Smooth muscle cell of the brain vasculature (primary cell): ENCODE results near the gene LAMC3.

Experiments
- DNase-seq: peaks from one replicate; pipeline ENCODE4 v3.0.0-alpha.2; 2012; ENCODE audit warnings: low read depth, low spot score

The LAMC3 gene

GRCh38 chr9:130977811-130978221 is 31.2 kb upstream of the LAMC3 start:
- DNase-seq, result no peak

- no peak for DNase-seq
Observed at GRCh38 chr9:130979591-130980385, 29.2 kb upstream of the LAMC3 start.

DNA sequence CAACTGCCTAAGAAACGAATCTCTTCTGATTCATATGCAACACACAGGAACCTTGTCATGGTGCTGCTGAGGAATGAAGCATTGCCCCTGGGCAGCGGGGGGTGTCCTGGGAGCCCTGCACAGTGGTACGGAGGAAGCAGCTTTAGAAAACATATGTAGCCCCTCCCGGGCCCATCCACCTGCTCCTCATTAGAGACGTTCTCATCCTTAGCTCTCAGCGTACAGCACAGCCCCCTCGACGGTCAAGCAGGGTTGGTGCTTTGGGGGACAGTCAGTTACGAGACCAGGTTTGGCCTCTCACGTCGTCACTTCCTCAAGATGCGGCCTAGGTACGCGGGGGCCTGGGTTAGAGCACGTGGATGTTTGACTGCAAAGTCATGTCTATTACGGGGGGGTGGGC is 28.4 kb upstream of the LAMC3 start:
- no peak for DNase-seq

GRCh38 chr9:130981002-130981755 is 27.8 kb upstream of the LAMC3 start:
- DNase-seq, result no peak

DNA sequence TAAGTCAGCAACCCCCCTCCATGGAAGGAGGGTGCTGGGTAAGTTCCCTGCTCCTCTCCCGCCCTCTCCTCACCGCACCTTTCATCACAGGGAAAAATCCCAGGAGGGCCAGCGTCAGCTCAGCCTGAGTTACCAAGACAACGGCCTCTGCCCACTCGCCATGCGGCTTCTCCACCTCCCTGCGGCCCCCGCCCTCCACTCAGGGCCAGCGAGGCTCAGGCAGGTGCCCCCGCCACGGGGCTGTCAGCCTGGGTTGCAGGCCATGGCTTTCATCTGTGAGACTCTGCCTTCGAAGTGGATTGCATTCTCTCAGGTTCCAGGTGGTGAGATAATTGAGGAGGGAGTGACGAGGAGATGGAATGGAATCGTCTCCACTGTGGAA is 27.2 kb upstream of the LAMC3 start:
- no peak for DNase-seq

DNA sequence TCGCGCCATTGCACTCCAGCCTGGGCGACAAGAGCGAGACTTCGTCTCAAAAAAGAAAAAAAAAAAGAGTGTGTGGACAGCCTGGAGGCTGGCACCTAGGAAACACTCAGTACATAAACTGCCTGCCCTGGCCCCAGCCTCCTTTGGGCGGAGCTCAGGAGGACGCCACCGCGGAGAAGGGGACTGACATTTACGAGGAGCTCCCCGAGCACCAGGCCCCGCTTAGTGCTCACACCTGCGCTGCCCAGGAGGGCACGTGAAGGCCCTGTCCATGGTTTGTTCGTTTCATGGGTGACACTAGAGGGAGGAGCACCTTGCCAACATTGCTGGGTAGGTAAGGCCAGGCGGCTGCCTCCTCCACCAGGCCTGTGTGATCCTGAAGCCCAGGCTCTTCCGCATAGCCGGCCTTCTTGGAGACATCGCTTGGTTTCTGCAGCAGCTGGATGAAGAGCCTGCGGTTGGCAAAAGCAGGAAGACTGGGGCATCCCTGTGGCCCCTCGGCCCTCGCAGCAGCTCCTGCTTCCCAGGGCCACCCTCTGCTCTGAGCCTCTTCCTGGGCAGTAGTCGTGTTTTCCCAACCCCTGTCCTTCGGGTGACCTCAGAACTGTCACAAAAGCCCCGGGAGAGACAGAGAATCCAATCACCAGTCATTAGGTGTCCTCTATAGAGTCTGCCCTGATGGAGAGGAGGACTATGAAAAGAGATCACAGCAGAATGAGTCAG is 26.2 kb upstream of the LAMC3 start:
- no peak for DNase-seq

GRCh38 chr9:130983359-130983670 is 25.7 kb upstream of the LAMC3 start:
- DNase-seq, result no peak

DNA sequence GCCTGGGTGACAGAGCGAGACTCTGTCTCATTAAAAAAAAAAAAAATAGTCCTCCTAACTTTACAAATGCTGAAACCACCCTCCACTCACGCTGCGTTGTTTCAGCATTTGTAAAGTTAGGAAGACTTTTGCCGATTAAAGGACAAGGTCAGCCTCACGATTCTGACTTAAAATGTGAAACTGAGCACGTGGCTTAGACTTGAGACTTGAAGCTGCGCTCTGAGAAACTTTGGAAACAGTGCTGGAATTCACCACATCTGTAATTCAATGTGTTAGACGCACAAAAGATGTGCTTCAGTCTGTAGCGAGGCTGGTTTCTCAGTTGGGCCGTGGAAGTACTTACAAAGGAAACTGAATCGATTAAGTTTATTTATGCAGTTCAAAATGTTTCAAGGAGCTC is 25.0 kb upstream of the LAMC3 start:
- no peak for DNase-seq

DNA sequence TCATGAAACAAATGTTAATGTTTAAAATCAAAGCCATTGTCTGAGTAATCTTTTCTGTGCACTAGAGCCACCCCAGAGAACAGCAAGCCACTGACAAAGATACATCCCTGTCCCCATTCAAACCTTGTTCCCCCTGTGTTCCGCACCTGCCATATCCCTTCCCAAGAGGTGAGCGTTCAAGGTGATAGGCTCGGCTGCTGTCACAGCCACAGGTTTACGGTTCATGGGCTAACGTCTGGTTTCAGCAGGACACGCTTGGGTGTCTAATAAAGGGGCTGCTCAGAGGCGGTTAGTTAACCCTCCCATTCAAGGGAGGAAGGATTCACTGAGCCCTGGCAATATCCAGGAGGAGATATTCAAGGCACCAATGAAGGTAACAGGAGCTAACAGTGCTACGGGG is 24.5 kb upstream of the LAMC3 start:
- no peak for DNase-seq

DNA sequence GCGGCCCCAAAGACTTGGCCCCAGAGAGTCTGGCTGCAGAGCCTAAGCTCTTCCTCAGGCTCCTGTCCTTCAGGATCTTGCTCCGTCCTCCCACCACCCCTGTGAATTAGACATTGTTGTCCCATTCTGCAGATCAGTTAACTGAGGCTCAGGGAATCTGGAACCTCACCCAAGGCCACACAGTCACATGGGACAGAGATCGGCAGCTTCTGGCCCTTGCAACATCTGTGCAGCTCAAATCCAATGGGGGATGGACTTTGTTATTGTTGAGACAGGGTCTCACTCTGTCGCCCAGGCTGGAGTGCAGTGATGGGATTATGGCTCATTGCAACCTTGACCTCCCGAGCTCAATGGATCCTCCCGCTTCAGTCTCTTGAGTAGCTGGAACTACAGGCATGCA is 23.9 kb upstream of the LAMC3 start:
- DNase-seq, result no peak

- no peak for DNase-seq
Observed at GRCh38 chr9:130985606-130986162, 23.3 kb upstream of the LAMC3 start.

DNA sequence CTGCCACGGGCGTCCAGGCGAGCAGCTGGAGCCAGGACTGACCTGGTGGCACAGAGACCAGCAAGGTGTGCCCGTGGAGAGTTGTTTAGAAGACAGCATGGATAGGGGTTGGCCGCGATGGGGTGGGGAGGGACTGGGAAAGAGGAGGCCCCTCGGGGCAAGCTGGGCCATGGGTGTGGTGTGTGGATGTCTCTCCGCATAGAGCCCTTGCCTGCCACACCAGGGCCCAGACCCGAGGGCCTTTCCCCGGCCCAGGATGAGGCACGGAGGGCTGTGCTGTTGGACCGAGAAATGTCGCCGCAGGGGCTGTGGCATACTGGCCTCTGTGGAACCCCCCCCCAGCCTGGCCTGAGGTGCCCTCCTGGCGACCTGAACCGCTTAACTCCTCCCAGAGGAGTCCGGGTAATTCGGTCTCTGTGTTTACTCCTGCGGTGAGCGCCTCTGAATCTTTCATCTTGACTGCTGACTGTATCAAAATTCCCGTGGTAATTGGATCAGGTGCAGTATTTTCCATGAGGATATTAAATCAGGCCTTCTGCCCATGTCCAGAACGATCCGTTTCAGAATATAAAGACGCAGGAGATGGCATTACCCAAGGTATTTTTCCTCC is 22.5 kb upstream of the LAMC3 start:
- DNase-seq, result no peak

DNA sequence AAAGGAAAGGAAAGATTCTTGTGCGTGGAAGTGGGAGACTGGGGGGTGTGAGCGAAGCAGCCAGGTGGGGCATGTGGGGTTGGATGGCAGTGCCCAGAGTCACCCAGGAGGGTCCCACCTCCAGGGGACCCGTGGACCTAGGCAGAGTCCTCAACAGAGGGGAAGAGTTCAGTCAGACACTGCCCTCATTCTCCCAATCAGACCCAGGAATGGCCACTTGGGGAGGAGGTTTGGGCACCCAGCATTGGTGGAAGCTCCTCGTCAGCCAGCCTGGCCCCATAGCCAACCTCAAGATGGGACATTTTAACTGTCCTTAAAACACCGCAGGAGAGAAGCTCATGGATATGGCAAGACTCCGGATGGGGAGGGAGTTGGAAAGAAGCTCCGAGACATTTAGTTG is 21.9 kb upstream of the LAMC3 start:
- no peak for DNase-seq

DNA sequence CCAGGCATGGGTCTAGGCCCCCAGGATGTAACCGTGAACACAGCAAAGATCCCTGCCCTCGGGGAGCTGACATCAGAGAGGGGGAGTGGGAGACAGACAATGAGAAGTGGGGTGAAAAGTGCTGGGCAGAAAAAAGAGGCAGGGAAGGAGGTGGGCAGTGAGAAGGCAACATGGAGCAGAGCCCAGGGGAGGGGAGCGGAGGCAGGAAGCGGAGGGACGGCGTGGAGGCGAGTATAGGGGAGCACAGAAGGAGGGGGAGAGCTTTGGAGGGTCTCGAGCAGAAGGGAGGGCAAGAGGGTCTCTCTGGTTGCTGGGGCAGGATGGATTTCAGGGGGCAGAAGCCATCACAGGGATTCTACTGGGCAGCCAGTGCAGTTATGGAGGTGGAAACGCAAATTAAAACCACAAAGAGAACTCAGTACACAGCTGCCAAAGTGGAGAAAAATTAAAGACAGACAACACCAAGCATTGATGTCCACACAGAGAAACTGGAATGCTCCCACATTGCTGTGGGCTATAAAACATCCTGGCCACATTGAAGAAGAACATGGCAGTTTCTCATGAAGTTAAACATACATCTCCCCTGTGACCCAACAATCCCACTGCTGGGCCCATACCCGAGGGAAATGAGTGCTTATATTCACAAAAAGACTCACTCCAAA is 21.1 kb upstream of the LAMC3 start:
- no peak for DNase-seq

DNA sequence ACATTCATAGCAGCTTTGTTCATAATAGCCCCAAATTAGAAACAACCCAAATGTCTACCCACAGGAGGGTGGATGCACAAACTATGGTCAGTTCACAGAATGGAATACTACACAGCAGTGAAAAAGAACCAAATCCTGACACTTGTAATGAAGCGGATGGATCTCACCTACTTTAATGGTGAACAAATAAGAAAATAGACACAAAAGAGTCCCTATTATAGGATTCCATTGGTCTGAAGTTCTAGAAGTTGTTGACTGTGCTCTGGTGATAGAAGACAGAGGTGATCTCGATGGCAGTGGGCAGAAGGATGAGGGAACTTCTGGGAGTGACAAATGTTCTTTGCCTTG is 20.6 kb upstream of the LAMC3 start:
- no peak for DNase-seq

- no peak for DNase-seq
Observed at GRCh38 chr9:130988905-130989304, 20.1 kb upstream of the LAMC3 start.

DNA sequence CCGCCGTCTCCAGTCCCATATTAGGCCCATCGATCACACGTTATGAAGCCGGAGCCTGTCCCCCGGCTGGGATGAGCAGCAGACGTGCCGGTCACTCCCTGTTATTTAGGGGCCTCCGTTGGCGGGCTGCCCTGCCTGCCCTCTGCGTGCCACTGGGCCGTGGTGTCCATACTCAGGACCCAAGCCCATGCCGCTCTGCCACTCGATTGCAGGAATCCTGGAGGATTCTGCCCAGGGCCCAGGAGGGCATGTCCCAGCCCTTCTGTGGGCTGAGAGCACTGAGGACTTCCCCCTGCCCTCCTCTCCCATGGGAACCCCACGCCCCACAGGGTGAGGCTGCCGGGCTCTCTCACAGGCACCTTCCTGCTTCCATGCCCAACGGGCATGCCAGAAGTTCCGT is 19.6 kb upstream of the LAMC3 start:
- DNase-seq, result no peak

GRCh38 chr9:130989891-130990290 is 19.1 kb upstream of the LAMC3 start:
- DNase-seq, result no peak

DNA sequence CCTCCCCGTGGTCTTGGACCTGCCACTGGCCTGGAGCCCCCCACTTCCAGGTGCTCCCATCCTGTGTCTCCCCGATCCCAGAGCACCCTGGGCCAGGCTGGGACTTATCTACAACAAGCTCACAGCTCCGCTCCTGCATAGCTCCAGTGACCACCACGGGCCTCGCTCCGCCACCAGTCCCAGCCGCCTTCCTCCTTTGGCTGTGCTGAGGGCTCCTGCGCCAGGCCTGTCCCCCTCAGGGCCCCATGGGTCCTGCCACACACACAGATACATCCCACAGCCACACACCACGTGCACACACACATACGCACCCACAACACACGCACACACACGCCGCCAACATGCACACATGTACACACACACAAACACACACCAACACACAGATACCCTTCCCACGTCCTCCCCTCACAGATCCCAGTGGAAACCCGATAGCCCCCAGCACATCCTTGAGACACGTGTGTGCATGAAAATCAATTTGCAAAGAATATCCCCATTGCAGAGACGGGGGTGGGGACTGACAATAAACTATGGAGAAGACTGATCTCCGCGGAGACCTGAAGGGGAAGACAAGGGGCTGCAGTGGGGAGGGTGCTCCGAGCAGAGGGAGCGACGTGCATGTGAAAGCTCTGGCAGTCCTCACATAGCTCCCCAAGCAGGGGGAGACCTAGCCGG is 18.5 kb upstream of the LAMC3 start:
- DNase-seq, result no peak

DNA sequence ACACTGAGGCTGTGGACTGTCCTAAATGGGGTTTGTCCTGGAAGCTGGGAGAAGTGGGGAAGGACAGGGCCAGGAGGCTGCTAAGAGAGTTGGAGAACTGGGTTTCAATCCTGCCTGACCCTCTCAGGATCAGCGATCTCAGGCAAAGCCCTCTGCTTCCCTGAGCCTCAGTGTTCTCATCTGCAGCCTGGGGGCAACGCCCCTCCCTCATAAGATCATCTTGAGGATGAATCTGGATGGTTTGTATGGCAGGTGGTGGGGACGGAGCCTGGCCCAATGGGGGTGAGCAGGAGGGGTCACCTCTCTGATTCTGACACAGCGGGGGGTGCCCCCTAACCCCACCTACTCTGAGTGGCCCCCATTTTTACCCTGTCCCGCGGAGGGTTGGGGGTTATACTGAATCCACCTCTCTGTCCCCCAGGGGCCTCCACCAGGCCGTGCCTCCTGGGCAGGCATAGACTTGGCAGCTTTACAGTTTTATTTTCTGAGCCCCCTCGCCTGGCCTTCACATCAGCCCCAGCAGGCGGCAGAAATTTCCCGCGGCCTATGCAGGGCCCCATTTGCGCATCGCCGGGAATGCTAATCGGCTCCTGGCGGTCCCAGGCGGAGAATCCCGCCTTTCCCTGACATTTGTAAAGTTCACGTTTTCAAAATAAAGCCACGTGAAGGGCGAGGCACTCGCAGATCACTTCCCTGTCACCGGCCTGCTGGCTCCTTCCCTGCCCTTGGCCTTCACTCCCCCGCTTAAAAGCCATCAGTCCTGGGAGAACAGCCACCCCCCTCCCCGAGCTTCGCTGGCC is 17.8 kb upstream of the LAMC3 start:
- no peak for DNase-seq
